ENCODE data around the gene RAP1GAP2.

The RAP1GAP2 gene

DNA sequence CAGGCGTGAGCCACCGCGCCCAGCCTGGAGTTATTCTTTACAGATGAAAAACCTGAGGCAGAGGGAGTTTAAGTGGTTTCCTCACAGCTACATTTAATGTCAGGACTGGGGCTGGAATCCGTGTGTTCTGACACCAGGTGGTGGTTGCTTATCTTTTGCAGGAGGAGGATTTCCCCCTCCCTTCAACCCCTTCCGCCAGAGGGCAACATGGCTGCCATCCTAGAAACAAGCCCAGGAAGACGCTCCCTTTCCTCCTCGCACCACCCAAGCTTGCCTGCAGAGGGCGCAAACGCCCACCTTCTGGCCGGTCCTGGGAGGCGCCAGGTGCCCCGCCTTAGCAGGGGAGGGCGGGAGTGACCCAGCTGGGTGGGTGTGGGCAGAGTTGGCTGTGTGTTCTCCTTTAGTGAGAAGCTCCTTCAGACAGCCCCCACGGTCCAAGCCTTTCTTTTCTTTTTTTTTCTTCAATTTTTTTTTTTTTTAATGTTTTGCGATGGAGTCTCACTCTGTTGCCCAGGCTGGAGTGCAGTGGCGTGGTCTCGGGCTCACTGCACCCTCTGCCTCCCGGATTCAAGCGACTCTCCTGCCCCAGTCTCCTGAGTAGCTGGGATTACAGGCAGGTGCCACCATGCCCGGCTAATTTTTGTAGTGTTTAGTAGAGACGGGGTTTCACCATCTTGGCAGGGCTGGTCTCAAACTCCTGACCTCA, 9.9 kb upstream of the RAP1GAP2 start:
- DNase-seq = peak; percentile 72

GRCh38 chr17:2789700-2790099, 6.5 kb upstream of the RAP1GAP2 start:
- no peak for DNase-seq

- DNase-seq = no peak
Measured at GRCh38 chr17:2792366-2793169, 3.7 kb upstream of the RAP1GAP2 start.

GRCh38 chr17:2794111-2794803, 2.0 kb upstream of the RAP1GAP2 start:
- no peak for DNase-seq

GRCh38 chr17:2795441-2796163, 636 bp upstream of the RAP1GAP2 start:
- DNase-seq = no peak

DNA sequence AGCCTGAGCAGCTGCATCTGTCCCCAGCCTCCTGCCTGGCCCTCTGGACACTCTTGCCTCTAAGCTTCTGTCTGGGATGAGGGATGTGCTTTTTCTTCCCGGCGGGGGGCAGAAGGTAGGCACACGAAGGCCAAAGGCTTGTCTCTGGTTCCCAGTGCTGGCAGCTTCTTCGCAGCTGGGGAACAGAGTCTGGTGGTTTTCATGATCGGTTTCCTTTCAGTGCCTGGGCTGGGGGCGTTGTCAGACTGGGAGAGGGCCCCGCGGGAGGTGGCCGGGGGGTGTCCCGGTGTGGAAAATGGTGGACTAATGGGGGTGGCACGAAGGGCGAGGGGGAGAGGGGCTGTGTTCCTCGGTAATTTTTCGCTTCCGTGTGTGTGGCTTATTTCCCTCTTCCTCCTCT, 988 bp downstream of the RAP1GAP2 start:
- no peak for DNase-seq

DNA sequence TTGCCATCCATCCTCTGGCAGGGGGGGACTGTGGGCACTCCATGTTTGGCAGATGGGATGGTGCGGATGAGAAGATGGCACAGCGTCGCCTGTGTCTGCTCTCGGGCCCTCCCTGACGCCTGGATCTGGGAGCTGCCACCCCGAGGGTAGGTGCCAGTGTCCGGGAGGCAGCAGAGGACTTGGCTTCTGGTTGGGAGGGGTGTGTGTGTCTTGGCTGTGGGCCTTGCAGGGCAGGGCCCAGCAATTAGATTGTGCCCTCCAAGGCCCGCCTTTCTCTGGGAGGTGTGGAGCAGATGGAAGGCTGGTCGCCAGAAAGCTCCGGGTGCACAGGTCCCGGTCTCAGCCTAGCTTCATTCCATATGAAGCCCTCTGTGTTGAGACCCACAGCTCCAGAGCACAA, 1.4 kb downstream of the RAP1GAP2 start:
- DNase-seq = no peak

- no peak for DNase-seq
Measured at GRCh38 chr17:2798188-2798587, 1.9 kb downstream of the RAP1GAP2 start.

- no peak for DNase-seq
Measured at GRCh38 chr17:2798678-2799077, 2.4 kb downstream of the RAP1GAP2 start.

GRCh38 chr17:2799653-2800052, 3.4 kb downstream of the RAP1GAP2 start:
- DNase-seq = no peak

DNA sequence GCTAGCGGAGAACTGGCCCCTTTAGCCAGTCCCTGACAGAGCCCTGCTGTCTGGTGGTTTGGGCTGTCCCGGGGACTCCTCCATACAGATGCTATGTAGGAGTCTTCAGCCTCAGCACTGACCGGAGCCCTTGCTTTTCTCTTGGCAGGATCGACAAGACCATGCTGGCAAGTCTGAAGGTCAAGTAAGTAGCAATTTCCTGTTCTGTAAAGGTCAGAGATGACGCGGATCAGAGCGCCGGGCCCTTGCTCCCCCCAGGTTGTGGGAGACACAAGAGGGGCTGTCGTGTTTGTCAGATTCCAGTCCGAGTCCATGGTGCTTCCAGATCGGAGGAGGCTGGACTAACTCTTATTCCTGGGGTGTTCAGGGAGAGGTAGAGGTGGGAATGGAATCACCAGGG, 4.1 kb downstream of the RAP1GAP2 start:
- DNase-seq = no peak

GRCh38 chr17:2801841-2802240, 5.6 kb downstream of the RAP1GAP2 start:
- no peak for DNase-seq

- no peak for DNase-seq
Measured at GRCh38 chr17:2802574-2802973, 6.3 kb downstream of the RAP1GAP2 start.

GRCh38 chr17:2803386-2803785, 7.1 kb downstream of the RAP1GAP2 start:
- DNase-seq = no peak

DNA sequence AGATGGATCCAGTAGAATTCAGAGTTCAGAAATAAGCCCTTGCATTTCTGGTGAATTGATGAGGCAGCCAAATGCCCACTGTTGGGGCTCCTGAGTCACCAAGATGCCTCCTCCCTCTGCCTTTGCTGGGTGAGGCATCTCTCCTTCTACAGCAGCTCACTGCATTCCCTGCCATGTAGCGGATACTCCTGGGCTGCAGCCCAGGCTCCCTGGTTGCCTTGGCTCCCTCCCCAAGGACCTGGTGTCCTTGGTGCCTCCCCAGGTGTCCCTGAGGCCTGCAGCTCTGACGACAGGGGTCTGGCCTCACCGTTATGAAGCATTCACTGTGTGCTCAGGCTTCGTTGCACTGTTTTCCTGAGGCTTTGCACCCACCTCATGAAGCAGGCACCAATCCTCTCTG, 7.7 kb downstream of the RAP1GAP2 start:
- DNase-seq = no peak

GRCh38 chr17:2804912-2805311, 8.7 kb downstream of the RAP1GAP2 start:
- DNase-seq = no peak

GRCh38 chr17:2805961-2806360, 9.7 kb downstream of the RAP1GAP2 start:
- no peak for DNase-seq

DNA sequence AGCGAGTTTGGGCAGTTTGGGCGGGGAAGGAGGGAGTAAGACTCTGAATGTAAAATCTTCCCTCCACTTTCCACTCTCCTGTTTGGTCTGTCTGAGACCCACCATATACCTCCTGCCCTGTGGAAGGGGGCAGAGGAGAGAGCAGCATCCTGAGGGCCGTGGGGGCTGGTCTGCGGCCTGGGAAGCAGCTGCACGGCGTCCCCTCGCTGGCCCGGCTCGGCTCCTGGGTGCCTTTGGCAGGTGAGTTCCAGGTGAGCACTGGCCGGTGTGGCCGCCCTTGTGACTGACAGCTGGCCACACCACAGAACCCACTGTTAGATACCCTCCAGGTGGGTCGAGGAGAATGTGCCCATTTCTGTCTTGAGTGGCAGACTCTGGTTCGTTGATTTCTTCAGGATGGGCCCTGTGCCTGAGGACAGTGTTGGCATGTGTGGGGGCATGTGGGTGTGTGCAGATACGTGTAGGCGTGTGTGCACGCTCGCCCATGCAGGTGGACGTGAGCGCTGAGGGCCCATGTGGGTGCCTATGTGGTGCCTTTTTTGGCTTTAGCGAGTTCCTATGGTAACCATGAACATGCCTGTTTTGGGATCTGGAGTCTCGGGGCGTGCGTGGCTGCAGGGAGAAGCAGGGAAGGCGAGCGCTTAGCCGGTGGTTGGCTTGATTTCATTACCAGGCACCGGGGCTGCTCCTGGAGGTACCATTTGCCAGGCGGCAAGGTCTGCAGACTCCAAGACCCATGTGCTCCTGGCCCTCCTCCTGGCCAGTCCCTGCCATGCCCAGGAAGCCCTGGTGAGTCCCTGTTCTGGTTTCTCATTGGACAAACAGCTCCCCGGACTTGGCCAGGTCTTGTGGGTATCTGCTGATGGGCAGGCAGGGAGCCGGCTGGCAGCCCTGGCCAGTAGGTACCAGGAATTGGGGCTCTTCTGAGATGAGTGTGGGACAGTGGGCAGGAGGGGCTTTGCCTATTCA, 12.4 kb downstream of the RAP1GAP2 start:
- no peak for DNase-seq

DNA sequence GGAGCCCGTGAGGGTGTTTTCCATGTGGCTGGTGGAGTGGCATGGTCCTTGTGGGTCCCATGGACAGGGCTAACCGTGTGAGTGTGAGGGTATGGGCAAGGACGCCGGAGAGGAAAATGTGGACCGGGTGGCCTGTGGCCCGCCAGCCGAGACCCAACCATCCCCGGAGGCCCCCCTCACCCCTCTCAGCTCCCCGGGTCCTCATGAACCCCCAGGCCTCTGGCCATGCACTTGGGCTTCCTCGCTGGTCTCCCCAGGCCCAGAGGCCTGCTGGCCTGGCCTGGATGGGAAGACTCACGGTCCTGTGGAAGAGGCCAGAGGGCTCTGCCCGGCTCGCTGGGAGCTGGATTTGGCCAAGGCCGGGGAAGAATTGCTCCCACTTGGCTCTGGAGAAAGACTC, 13.1 kb downstream of the RAP1GAP2 start:
- no peak for DNase-seq

GRCh38 chr17:2814049-2814448, 17.8 kb downstream of the RAP1GAP2 start:
- no peak for DNase-seq

DNA sequence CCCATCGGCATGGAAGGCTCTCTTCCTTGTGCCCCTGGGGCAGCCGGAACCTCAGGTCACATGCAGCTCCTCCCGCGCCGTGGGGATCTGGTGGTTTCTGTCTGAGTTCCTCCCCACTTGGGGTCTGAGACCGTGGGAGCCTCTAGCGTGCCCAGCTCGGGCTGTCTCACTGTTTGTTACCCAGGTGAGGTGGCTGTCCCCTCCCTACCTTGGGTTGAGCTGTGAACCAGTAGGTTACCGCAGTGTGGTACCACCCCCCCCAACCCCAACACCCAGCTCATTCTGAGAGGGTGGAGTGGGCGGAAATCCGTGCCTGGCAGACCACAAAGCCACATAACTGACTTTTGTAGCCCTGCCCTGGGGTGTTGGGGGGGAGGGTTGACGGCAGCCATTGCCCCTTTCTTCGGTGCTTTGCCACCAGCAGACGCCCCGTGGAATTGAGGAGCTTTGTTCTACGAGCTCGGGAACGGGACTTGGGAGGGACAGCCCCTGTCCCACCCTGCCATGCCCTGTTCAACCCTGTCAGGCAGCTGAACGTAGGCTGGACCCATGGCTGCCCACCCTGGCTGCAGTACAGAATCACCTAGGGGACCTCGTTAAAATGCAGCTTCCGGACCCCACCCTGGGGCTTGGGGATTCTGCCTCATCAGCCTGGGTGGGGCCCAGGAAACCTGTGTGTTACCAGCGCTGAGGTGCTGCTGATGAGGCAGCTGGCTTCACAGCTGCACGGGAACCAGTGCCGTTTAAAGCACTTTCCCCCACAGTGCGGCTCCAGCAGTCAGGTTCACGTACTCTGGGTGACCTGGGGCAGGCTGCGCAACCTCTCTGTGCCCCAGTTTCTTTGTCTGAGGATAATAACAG, 18.5 kb downstream of the RAP1GAP2 start:
- no peak for DNase-seq
